ENCODE data around the gene GPR160.

DNA sequence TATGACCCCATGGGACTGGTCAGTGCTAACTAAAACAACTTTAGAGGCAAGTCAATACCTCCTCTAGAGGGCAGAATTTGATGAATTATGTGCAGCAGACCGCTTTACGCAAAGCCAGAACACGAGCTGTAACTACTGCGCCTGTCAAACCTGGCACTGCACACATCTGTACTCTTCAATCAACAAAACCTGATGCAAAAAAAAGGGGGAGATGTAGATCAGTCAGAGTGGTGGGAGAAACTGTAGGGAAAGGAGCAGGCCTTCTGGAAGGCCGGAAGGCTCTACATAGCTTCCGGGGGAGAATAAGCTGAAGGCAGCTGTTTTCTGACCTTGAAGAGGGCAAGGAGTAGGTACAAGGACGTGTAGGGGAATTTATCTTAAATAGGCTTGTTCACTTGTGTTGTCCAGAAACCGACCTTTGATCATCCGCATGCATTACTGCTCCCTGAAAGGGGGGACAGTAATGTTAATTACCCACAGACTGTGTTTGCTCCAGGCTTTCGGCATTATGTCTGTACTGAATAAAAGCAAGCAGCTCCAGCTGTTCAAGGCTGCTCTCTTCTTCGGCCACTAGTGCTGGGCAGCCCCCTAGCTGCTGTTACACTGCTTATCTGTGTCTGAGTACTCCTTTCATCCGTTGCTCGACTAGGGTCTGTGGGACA lies 41.0 kb downstream of the GPR160 start:
- TF ChIP-seq YY1 (IDR thresholded peaks at IDR 0.05; ENCODE audit: insufficient read depth, insufficient read length) (no peak), ZNF274 (IDR thresholded peaks at IDR 0.05; ENCODE audit: low read depth, low read length) (no peak)

Data from NT2/D1 (cell line).